ENCODE measurements around the gene PDGFA.

The PDGFA gene

DNA sequence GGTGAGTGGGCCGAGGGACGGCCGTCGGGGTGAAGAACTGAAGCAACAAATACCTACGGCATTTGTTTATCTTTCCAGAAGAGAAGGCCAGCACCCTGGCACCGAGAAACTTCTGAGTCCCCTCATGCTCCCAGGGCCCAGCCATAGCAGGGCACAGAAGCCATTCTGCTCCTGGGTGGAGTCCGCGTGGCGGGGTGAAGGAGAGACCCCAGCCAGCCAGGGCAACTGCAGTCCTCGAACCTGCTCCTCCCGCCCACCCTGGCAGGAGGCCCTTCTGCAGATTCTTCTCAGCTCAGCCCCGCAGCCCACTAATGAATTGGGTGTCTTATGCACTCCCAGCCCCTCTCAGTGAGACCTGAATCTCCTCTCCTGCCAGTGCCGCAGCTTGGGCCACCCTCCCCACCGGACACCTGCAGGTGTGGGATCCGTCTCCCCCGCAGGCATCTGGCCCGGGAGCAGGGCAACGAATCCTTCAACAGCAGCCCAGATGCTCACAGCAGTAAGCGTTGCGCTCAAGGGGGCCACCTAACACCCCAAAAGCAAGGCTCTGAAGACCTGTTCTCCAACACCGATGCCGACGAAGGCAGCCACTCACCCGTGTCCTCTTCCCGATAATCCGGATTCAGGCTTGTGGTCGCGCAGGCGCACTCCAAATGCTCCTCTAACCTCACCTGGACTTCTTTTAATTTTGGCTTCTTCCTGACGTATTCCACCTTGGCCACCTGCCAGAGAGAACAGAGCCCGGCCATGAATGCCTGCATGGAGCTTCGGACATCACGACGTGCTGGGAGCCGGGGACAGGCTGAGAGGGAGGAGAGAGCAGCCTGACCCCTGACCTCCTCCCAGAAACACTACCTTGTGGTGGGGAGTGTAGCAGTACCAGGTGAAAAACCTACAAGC is 18.9 kb downstream of the PDGFA start:
- no peak for DNase-seq

DNA sequence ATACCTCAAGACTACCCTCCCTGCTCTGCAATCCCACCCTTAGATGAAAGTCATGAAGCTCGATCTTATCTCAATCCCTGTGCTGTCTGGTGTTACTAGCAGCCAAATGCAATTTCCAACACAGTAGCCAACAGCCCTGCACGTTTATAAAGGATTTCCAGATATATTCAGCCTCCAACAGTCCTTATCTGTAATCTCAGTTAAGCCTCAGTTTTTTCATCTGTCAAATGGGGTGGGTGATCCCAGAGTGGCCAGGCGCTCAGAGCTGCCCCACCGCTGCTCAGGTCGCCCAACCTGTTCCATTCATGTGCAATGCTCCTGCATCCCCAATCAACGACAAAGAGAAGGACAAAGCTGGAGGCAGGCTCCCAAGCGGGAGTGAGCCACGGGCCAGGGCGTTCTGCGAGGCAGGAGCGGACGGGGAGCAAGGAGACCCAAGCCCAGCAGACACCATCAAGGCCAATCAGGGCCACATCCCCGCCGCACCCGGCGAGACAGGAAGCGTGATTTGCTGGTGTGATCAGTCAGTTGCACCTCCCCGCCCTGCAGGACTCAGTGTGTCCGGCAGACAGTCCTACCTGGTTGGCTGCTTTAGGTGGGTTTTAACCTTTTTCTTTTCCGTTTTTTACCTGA is 19.7 kb downstream of the PDGFA start:
- no peak for DNase-seq

DNA sequence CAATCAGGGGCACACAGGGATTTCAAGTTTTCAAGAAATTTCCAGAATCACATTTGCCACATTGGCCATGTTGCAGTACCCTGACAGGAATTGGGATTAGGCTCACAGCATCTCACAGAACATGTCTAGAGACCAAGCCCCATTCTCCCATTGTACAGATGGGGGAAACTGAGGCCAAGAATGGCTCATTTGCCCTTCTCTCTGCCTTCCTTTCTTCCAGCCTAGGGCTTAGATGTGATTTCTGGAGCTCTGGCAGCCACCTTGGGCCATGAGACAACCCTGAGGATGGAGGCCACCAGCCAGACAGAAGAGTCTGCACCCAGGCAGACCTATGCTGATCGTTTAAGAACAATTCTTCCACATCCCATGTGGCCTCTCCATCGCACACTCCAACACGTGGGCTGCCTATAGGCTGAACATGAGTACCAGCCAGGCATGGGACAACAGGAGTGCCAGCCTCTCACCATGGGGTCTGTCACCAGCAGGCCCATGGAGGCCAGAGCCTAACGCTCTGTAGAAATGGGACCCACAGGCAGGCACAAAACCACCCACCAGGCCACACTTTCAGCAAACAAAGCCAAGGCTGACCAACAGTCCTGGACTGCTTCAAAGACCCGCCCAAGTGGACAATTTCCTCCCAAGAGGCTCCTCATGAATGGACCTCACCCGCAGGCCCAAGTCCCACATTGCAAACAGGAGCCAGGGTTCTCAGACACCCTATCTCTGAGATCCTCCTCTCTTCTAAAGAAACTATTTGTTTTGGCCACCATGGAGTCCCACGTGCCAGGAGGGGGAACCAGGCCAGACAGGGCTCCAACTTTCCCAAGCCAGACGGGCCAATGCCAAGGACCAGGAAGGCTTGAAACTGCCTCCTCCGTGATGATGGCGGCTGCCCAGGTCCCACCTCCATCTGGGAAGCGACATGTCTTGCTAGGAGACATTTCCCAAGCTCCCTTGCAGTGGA is 20.7 kb downstream of the PDGFA start:
- no peak for DNase-seq

DNA sequence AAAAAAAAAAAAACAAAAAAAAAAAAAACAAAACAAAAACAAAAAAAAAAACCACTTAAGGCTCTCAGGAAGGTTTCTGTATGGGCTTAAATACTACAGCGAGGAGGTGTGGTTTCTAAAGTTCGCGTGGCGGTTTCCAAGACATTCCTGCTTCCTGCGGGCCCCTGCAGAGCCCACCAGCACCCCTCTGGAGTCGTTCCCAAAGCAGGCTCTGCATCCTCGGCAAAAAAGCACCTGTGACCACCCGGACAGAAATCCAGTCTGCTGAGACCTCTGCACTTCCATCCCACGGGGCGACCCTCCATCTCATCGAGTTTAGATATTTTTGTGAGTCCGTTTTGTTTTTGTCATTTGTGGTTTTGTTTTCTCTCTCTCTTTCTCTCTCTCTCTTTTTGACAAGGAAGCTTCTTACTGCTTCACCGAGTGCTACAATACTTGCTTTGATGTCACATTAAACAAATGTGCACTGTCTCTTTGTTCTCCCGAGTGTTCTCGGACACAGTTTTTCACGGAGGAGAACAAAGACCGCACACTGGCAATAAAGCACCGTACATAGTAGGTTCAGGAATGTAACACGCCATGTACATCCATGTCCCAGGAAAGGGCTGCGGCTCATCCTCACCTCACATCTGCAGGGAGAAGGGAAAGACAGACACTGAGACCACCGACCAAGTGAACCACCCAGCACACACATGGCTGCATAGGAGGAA is 21.5 kb downstream of the PDGFA start:
- DNase-seq: no peak

DNA sequence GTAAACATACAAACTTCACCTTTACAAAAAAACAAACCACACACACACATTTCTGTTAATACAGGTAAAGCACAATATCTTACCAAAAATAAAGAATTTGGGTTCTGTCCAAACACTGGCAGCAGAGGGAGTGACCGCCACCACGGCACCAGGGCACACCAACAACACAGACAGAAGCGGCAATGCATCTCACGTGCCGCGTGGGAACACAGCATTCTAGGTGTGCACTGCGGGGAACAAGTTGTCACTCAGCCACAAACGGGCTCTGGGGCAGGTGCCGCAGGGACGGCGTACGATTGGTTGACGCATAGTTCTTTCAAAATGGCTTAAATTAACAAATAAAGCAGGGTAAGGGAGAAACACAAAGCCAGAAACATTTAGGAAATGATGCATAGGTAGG is 22.3 kb downstream of the PDGFA start:
- no peak for DNase-seq

DNA sequence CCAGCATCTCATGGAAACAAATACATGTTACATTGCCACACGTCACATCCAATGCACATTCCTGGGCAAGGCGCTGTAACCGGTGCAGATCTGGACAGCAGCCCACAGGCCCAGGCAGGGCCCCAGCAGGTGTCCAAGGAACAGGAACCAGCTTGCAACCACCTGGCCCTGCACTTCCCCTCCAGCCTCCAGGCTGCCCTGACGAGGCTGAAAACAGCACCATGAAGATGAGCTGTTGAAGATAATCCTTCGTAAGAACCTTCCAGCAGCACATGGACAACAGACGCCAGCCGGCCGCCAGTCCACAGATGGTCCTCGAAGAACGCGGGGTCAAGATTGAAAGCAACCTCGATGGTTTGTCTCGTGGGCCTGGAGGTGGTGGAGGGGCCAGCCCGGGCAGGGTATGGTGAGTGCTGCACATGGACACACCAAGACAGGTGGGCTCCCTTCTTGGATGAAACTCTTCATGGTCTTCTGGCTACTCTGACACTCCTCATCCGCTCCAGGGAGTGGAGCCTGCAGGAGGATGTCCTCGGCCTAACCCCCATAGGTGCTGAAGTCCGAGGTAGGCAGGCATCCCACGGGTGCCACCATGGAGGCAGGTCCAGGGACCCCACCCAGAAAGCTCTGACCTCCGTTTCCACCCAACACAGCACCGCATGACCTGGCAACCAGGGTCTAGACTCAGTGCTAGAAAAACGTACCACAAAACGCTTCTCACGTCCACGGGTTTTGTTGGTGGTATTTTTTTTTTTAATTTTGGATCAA is 22.9 kb downstream of the PDGFA start:
- no peak for DNase-seq

DNA sequence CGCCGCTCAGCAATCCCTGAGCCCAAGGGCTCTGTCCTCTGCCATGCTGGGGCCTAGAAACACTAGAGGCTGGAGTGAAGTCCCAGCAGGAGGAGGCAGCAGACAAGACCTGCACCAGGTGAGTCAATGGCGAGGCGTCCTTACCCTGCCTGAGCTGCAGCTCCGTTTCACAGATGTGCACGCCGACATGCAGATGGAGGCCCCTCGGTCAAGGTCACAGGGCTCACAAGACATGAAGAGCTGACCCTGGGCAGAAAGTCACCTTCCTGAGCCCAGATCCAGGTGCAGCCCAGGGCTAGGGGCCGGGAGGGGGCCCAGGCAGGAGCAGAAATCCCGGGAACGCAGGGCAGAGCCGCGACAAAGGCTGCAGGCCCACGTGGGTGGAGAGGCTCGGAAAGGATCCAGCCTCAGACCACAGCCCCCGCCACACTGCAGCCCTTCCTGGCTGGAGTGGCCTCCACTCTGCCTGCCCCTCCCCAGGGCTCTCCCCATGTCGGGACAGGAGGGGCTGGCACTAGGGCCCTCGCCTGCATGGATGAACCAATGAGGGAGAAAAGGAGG is 23.8 kb downstream of the PDGFA start:
- DNase-seq: no peak

DNA sequence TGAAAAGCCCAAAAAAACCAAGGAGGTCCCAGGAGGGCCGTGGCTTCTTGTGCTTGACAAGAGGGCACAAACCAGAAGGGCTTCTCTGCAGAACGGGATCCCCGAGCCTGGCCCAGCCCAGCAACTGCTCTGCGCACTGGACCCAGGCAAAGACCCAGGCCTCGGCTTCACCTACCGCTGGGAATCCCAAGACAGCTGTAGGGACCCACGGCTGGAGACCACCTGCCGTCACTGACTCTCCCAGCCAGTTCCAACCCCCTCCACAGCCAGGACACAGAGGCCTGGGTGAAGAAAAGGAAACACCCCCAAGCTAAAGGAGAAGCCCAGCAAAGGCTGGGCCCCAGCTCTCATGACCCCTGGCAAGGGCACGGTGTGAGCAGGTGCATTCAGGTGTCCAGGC is 24.3 kb downstream of the PDGFA start:
- DNase-seq: no peak

DNA sequence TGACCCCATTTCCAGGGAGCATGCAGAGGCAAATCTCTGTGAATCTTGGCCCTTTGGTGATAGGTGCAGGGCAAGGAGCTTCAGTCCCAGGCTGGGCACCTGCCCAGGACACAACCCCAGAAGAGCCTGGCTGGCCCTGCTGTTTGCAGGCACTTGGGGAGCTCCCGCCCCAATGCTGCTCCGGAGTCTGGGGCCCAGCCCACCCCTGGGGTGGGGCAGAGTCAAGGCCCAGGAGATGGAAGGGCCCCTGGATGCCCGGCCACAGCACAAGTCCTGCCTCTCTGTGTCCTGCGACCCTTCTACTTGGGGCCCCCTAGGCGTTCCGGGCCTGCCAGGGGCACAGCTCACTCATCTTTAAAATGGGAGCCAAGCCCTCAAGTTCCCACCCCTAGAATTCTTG is 24.7 kb downstream of the PDGFA start:
- no peak for DNase-seq

DNA sequence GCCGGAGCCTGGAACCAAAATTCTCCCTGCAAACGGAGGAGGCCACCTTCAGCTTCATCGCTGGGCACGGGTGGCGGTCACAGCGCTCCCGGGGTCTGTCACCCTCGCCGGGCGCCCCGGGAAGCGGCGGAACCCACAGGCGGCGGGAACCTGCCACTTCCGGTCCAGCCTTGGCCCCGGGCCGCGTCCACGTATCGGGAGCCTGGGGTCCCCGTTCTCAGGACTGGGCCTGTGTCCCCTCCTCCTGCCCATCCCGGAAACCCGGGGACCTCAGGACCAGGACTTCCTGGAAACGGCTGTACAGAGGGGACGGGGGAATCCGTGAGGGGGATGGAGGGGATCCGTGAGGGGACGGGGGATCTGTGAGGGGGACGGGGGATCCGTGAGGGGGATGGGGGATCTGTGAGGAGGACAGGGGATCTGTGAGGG is 25.4 kb downstream of the PDGFA start:
- DNase-seq: no peak

DNA sequence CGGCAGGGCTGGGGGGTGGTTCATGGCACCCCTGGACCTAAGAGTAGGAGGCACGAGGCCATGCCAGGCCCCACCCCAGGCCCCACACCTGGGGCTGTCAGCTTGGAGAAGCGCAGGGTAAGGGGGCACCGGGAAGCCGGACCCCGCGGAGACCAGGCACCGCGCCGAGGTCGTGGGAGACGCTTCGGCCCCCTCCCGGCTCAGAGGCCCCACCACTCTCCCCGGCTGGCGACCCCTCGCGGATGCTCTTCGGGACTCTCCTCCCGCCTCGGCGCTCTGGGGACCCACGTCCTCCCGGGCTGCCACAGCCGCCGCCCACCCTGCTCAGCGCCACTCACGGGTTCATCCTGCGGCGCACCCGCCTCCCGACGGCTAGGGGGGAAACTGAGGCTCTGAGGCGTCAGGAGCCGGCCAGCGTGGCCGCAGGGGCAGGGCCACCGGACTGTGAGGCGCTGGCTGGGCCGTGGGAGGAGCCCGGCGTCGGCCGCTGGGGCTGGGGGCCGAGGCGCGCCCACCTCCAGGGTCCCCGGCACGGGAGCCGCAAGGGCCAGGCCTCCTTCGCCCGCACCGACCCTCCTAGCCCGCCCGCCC is 25.9 kb downstream of the PDGFA start:
- DNase-seq: no peak

DNA sequence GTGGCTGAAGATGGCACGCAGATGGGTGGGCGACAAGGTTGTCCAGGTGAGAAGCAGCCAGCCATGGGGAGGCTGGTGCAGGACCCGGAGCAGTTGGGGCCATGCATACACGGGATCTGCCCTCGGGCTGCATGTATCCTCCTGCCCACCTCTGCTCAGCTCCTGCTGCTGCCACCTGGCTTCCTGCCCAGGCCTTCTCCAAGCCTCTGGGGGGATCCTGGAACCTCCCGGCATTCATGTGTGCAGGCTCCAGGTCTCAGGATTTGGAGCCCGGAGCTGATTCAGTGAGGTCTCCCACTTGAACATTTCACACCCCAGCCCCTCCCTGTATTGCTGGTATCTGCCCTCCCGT is 27.0 kb downstream of the PDGFA start:
- DNase-seq: no peak

DNA sequence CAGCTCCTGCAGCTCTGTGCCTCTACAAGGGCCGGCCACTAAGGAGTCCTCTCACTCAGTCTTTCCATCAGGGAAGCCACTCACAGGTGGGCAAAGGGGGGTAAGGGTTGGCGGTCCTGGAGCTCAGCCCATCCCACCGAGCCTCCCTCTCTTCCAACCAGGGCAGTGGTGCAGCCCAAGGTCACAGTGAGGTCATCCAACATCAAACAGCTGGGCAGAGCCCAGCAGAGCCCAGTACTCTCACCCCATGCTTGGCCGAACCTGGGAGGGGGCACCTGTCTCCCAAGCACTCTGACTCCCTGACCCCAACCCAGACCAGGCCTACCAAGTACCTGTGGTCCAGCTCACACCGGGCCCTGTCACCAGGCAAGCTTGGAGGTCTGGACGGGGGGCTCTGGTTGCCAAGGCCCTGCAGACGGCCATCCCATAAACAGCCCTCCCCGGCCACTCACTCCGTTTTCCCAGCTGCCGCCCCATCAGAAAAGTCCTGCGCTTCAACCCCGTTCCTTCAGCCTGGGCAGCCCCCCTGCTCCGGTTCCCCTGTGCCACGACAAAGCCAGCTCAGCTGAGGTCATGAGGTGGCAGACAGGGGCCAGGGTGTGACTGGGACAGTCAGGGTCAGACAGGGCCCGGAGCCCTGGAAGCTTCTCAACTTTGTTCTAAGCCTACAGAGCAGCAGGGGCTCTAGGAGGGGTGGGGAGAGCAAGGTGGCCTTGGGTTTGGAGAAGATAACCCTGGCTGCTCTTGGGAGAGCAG is 27.5 kb downstream of the PDGFA start:
- DNase-seq: no peak

DNA sequence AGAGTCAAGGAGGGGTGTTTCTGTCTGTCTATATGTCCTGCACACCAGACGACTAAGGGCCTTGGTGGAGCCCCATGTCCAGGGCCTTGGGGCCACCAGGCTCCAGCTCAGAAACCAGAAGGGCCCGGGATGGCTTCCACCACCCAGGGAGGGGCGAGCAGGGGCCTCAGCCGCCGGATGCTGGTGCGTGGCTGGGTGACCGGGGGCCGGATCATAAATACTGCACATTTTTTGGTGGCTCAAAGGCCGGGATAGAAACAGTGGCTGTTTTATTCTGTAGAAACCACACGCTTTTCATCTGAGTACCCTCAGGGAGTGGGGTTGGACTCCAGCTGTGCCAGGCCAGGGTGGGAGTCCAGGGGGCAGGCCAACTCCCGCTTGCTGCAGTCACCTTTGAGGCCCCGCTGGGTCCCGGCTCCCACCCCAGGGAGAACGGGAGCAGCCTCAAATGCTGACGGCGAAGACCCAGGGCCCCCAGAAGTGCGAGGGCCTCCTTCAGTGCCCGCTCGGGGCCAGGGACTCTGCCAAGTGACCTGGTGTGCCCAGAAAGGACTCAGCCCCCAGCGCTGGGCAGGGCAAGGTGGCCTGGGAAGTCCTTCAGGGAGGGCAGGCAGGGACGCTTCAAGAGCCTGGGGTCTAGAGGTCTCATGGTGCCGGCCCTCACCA is 28.2 kb downstream of the PDGFA start:
- DNase-seq: no peak

DNA sequence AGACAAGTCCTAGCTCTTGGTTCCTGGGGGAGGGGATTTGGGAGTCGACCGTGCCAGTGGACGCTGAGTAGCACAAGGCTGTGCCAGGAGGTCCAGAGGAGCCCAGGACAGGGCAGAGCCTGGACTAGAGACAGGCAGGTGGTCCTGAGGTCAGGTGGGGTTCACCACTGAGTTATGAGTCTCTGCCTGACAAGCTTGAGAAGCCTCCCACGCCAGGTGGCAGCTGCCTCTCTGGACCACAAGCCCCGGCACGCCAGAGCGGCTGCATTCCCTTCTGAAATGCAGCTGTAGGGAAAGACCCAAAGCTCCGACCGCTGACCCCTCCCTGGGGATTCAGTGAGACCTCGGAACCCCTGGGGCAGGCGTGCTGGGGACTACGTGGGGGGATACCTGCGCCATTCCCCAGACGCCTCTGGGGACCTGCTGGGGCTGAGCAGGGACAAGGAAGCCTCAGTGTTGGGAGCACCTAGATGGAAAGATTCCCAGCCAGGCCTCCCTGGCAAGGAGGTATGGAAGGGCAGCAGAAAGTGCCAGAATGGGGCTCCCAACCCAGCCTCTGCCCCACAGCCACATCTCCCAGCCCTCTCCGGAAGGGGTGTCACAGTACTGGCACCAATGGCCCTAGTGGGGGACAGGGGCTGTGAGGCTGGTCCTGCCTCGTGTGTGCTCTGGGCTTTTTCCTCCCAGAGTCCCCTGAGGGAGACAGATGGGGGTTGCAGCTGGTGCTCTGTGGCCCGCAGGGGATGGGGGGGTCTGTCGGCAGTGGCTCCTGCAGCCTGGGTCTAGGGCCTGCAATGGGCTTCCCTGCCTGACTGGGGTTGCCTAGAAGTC is 29.0 kb downstream of the PDGFA start:
- no peak for DNase-seq

DNA sequence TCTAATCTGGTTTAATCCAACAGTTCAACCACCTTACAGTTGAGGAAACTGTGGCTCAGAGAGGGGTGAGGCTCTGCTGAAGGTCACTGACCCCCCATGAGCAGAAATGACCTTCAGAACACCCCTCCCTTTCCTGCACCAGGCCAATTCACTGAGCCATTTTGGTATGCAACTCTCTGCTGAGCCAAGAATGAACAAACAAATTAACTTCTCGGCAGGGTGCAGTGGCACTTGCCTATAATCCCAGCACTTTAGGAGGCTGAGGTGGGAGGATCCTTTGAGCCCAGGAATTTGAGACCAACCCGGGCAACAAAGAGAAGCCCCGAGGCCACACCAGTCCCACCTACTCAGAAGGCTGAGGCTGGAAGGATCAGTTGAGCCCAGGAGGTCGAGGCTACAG is 29.8 kb downstream of the PDGFA start:
- no peak for DNase-seq

DNA sequence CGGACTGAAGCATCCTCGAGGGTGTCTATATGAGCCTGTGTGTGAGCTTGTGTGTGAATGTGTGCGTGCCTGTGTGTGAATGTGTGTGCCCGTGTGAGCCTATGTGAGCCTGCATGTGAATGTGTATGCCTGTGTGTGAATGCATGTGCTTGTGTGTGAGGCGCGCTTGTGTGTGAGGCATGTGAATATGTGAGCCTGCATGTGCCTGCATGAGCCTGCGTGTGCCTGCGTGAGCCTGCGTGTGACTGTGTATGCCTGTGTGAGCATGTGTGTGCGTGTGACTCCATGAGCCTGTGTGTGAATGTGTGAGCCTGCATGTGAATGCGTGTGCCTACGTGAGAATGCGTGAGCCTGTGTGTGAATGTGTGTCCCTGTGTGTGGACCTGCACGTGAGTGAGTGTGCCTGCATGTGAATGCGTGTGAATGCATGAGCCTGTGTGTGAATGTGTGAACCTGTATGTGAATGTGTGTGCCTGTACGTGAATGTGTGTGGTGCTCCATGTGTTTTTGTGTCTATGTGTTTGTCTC is 33.4 kb downstream of the PDGFA start:
- no peak for DNase-seq

DNA sequence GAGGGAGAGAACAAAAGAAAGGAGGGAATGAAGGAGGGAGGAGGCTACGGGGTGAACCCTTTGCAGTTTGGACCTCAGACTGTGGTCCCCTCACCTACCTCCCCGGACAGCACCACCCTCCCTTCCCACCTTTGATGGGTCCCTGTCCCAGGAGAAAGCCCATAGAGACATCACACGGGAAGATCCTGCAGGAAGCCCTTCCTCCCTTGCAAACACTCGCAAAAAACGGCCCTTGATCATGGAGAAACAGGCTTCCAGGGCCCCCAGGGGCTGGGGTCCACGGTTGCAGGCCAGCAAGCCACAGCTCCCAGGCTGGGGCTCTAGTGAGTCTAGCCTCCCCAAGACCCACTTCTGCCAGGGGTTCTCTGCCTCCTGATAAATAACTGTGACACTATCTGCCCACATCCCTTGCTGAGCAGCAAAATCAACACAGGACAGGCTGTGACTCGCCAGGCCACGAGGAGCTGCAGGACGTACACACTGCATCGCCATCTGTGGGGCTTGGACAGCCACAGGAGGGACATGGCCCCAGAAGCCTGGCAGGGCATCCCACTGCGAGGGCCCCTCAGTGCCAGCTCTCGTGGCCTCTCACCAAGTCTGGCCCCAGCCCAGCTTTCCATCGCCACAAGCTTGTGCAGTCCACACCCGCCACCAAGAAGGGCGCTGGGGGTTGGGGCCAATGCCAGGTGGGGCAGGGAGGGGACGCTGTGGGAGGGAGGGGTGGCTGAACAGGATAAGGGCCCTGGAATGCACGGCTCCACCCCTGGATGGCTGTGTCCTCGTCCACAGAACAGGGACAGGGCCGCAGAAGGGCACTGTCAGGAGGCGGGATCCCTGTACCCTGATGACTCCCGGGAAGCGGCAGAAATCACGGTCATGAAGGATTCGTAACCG is 34.2 kb downstream of the PDGFA start:
- DNase-seq: no peak

Data from NCI-H1436 (cell line).